Measurements from ENCODE around the gene HLA-DRA. TPM values are rescaled to one million over a fixed set of nuclear protein-coding genes. Genes with fewer than 3 reads are reported as not detected.

HLA-DRA gene
- total RNA-seq, 4 donors from 2014 or later: 228 to 978 (median 306) TPM

DNA sequence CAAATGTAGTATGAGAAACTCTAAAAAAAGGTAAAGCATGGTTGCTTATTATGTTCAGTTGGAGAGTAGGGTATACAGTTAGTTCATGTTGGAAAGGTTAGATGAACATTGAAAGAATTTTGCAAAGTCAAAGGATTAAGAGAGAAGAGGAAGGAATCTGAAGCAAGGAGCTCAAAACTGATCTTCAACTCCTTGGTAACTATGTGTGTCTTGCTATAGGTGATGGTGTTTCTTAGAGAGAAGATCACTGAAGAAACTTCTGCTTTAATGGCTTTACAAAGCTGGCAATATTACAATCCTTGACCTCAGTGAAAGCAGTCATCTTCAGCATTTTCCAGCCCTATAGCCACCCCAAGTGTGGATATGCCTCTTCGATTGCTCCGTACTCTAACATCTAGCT lies 4.7 kb downstream of the HLA-DRA start:
- TF ChIP-seq, protein P1, sequence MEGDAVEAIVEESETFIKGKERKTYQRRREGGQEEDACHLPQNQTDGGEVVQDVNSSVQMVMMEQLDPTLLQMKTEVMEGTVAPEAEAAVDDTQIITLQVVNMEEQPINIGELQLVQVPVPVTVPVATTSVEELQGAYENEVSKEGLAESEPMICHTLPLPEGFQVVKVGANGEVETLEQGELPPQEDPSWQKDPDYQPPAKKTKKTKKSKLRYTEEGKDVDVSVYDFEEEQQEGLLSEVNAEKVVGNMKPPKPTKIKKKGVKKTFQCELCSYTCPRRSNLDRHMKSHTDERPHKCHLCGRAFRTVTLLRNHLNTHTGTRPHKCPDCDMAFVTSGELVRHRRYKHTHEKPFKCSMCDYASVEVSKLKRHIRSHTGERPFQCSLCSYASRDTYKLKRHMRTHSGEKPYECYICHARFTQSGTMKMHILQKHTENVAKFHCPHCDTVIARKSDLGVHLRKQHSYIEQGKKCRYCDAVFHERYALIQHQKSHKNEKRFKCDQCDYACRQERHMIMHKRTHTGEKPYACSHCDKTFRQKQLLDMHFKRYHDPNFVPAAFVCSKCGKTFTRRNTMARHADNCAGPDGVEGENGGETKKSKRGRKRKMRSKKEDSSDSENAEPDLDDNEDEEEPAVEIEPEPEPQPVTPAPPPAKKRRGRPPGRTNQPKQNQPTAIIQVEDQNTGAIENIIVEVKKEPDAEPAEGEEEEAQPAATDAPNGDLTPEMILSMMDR (IDR thresholded peaks at IDR 0.05; ENCODE audit: low read depth): no peak

GRCh38 chr6:32445321-32445854 lies 5.7 kb downstream of the HLA-DRA start:
- TF ChIP-seq, protein P1 (IDR thresholded peaks at IDR 0.05; ENCODE audit: low read depth): no peak

DNA sequence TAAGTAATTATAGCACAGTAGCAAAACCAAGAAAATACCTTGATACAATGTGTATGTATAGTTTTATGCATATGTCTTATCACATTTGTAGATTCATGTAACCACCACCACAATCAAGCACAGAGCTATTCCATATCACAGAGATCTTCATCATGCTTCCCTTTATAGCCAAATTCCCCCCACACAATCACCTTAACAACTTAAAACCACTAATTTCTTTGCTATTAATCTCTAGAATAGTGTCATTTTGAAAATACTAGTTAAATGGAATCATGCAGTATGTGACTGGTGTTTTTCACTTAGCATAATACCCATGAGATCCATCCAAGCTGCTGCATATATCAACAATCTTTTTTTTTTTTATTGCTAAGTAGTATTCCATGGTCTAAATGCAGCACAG lies 8.2 kb downstream of the HLA-DRA start:
- TF ChIP-seq, protein P1 (IDR thresholded peaks at IDR 0.05; ENCODE audit: low read depth): no peak

- TF ChIP-seq, protein P1 (IDR thresholded peaks at IDR 0.05; ENCODE audit: low read depth): no peak
These were observed 9.5 kb downstream of the HLA-DRA start for GRCh38 chr6:32449088-32449736.

DNA sequence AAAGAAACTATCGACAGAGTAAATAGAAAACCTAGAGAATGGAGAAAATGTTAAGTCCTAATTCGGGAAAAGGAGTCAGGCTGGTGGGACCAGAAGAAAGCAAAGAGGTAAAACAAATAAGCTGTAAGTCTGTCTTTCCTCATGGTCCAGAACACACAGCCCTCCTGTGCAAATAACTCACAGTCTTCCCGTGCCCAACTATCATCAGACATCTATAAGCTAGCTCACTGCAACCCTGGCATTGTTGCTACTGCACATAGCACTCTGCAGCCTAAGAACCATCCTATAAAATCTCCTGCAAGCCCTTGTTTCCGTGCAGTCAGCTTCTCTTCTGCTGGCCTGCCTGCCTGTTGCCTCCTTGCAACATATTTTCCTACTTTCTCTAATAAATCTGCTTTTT lies 17.4 kb downstream of the HLA-DRA start:
- TF ChIP-seq, protein P1 (IDR thresholded peaks at IDR 0.05; ENCODE audit: low read depth): no peak

DNA sequence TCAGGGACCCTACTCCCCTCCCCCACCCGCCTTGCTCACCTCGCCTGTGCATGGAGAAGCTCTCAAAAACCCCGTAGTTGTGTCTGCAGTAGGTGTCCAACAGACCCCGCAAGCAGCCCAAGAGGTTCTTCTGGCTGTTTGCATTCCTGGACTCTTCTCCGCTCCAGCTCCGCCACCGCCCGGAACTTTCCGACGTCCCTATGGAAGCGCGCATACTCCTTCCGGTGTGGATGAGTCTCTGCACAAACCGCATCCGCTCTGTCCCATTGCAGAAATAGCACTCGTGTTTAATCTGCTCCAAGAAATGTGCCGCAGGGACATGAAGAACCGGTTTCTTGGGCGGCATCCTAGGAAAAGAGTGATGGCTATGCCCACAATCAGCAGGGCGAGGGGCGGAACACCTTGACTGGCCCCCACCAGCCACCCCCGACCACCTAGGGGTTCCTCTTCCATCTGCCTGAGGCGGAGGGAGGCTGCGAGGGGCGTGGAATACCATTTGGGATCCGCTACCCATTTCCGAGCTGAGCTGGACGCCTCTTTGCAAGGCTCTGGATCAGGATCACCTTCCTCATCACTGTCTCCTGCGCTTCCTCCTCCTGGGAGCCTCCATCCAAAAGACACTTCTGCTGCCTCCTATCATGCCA lies 20.2 kb downstream of the HLA-DRA start:
- TF ChIP-seq, protein P1 (IDR thresholded peaks at IDR 0.05; ENCODE audit: low read depth): no peak

- TF ChIP-seq, protein P1 (IDR thresholded peaks at IDR 0.05; ENCODE audit: low read depth): no peak
These were observed 20.8 kb downstream of the HLA-DRA start for GRCh38 chr6:32460528-32460927.
